ENCODE results near the gene DNAH17. TPM values are rescaled to one million over a fixed set of nuclear protein-coding genes. Genes with fewer than 3 reads are reported as not detected.

DNAH17 gene
- total and polyA plus RNA-seq, 2 donors (not counting 1 experiment from before 2014, with no cell fraction given) = 0.01 to 0.12 TPM

- Histone ChIP-seq H3K79me2 (ENCODE audit: control insufficient read depth, insufficient read depth, low read length) (peaks cover 86% of the 10 kb centered on the region), H3K4me3 (ENCODE audit: control extremely low read depth in 1 of 5, extremely low read depth in 1 of 5, insufficient read depth in 1 of 5, low read depth in 2 of 5, low read length in 4 of 5) (no peak overlapping the region), H4K20me1 (ENCODE audit: control insufficient read depth, insufficient read depth, low read length, poor library complexity, severe bottlenecking) (peaks cover 56% of the 10 kb centered on the region), H2AFZ (ENCODE audit: insufficient read depth, low read depth, low read length, poor library complexity, severe bottlenecking) (no peak overlapping the region), H3K4me1 (ENCODE audit: control insufficient read depth in 2 of 2, insufficient read depth in 2 of 2, low read length in 2 of 2) (no peaks in the 10 kb centered on the region), H3K9me3 (ENCODE audit: control extremely low read depth in 1 of 3, control insufficient read depth in 2 of 3, insufficient read depth in 1 of 3, low read length in 2 of 3) (no peaks in the 10 kb centered on the region), H3K36me3 (replicated peaks in 1 of 2; ENCODE audit: control extremely low read depth in 1 of 2, control insufficient read depth in 1 of 2, extremely low read depth in 1 of 2, insufficient read depth in 2 of 2, low read length in 1 of 2) (peaks cover 0 to 88% of the 10 kb centered on the region in 2 experiments), H3K4me2 (replicated peaks; ENCODE audit: low read depth, low read length, poor library complexity, severe bottlenecking) (no peak overlapping the region), H3K9ac (ENCODE audit: low read length) (no peak overlapping the region), H3K27me3 (replicated peaks in 1 of 4; ENCODE audit: control extremely low read depth in 1 of 4, control insufficient read depth in 3 of 4, insufficient read depth in 4 of 4, low read length in 3 of 4) (no peaks in the 10 kb centered on the region), H3K27ac (ENCODE audit: low read length in 2 of 2) (no peak overlapping the region)
- Mint-ChIP-seq H3K27ac (no peak overlapping the region), H3K4me3 (no peak overlapping the region), H3K9me3 (ENCODE audit: insufficient read depth) (no peaks in the 10 kb centered on the region), H3K4me1 (no peaks in the 10 kb centered on the region), H3K27me3 (no peaks in the 10 kb centered on the region)
- intact Hi-C loops (cut with micrococcal nuclease) = no loop called here
- 91% methylated on average over 16 of the region's 17 CpGs for WGBS (ENCODE audit: insufficient coverage)
- ATAC-seq (ENCODE audit: low read depth) (no peak), DNase-seq (no peak)
- CTCF ChIA-PET = interaction anchor here (0.7 kb wide), 1 partner anchor 112 kb away, joined by 3 read pairs; no protein-coding TSS in a partner anchor
- TF ChIP-seq EZH2 (IDR thresholded peaks at IDR 0.05; ENCODE audit: borderline replicate concordance, insufficient read depth, low read depth, low read length, poor library complexity, severe bottlenecking) = no peak
- POLR2A ChIA-PET = interaction anchor here (0.5 kb wide), 1 partner anchor 489 kb away, joined by 3 read pairs; no protein-coding TSS in a partner anchor
These were observed 176.5 kb downstream of the DNAH17 start for GRCh38 chr17:78400581-78401240.

- Mint-ChIP-seq H3K4me3 (no peak overlapping the region), H3K9me3 (ENCODE audit: insufficient read depth) (no peaks in the 10 kb centered on the region), H3K4me1 (no peaks in the 10 kb centered on the region), H3K27ac (no peak overlapping the region), H3K27me3 (no peaks in the 10 kb centered on the region)
- WGBS (ENCODE audit: insufficient coverage) = 79% methylated on average over 6 of the region's 6 CpGs
- Histone ChIP-seq H2AFZ (ENCODE audit: insufficient read depth, low read depth, low read length, poor library complexity, severe bottlenecking) (no peak overlapping the region), H3K36me3 (replicated peaks in 1 of 2; ENCODE audit: control extremely low read depth in 1 of 2, control insufficient read depth in 1 of 2, extremely low read depth in 1 of 2, insufficient read depth in 2 of 2, low read length in 1 of 2) (peaks cover 0 to 90% of the 10 kb centered on the region in 2 experiments), H3K4me2 (replicated peaks; ENCODE audit: low read depth, low read length, poor library complexity, severe bottlenecking) (no peak overlapping the region), H3K27me3 (replicated peaks in 1 of 4; ENCODE audit: control extremely low read depth in 1 of 4, control insufficient read depth in 3 of 4, insufficient read depth in 4 of 4, low read length in 3 of 4) (no peaks in the 10 kb centered on the region), H3K4me3 (ENCODE audit: control extremely low read depth in 1 of 5, extremely low read depth in 1 of 5, insufficient read depth in 1 of 5, low read depth in 2 of 5, low read length in 4 of 5) (no peak overlapping the region), H3K79me2 (ENCODE audit: control insufficient read depth, insufficient read depth, low read length) (peaks cover 86% of the 10 kb centered on the region), H4K20me1 (ENCODE audit: control insufficient read depth, insufficient read depth, low read length, poor library complexity, severe bottlenecking) (peaks cover 59% of the 10 kb centered on the region), H3K4me1 (ENCODE audit: control insufficient read depth in 2 of 2, insufficient read depth in 2 of 2, low read length in 2 of 2) (no peaks in the 10 kb centered on the region), H3K9me3 (ENCODE audit: control extremely low read depth in 1 of 3, control insufficient read depth in 2 of 3, insufficient read depth in 1 of 3, low read length in 2 of 3) (no peaks in the 10 kb centered on the region), H3K9ac (ENCODE audit: low read length) (no peak overlapping the region), H3K27ac (ENCODE audit: low read length in 2 of 2) (no peak overlapping the region)
- CTCF ChIA-PET = no interaction called here
- DNase-seq (no peak), ATAC-seq (ENCODE audit: low read depth) (no peak)
- POLR2A ChIA-PET = no interaction called here
- intact Hi-C loops (cut with micrococcal nuclease) = no loop called here
- no peak for TF ChIP-seq EZH2 (IDR thresholded peaks at IDR 0.05; ENCODE audit: borderline replicate concordance, insufficient read depth, low read depth, low read length, poor library complexity, severe bottlenecking)
- TF ChIP-seq CTCF (IDR thresholded peaks at IDR 0.05) = no peak
These were observed 177.5 kb downstream of the DNAH17 start for GRCh38 chr17:78399693-78400144.
